H9 (cell line): ENCODE data around the gene RFNG. TPM values are rescaled to one million over a fixed set of nuclear protein-coding genes. Genes with fewer than 3 reads are reported as not detected.

Experiments
- DNase-seq: peaks from one replicate; pipeline ENCODE4 v3.0.0-alpha.2; 2017
- H2AFZ ChIP-seq: one replicate; pipeline ENCODE4 v1.6.1; 2013; ENCODE audit warnings: mild to moderate bottlenecking, low read length, control low read depth, moderate library complexity
- H2AK5ac ChIP-seq: 2 replicates; pipeline ENCODE4 v1.6.1; 2013; ENCODE audit warnings: low read length, control low read depth, mixed read lengths; ENCODE audit not compliant: insufficient read length
- H2BK120ac ChIP-seq: one replicate; pipeline ENCODE4 v1.6.1; 2013; ENCODE audit warnings: low read depth, mild to moderate bottlenecking, low read length, control low read depth, inconsistent platforms; ENCODE audit not compliant: poor library complexity, severe bottlenecking
- H2BK12ac ChIP-seq: 2 replicates; pipeline ENCODE4 v1.6.1; 2013; ENCODE audit warnings: low read length, control low read depth, mixed read lengths, low read depth; ENCODE audit not compliant: insufficient read length
- H2BK15ac ChIP-seq: 2 replicates; pipeline ENCODE4 v1.6.1; 2013; ENCODE audit warnings: low read depth, low read length, control low read depth
- H2BK20ac ChIP-seq: one replicate; pipeline ENCODE4 v1.6.1; 2013; ENCODE audit warnings: low read depth, mild to moderate bottlenecking, low read length, control low read depth, inconsistent platforms; ENCODE audit not compliant: poor library complexity, severe bottlenecking
- H2BK5ac ChIP-seq: 2 replicates; pipeline ENCODE4 v1.6.1; 2013; ENCODE audit warnings: low read length, control low read depth, mixed read lengths; ENCODE audit not compliant: insufficient read length
- H3K14ac ChIP-seq: 2 replicates; pipeline ENCODE4 v1.6.1; 2013; ENCODE audit warnings: low read length, control low read depth; ENCODE audit not compliant: insufficient read depth
- H3K18ac ChIP-seq: 2 replicates; pipeline ENCODE4 v1.6.1; 2013; ENCODE audit warnings: low read depth, mild to moderate bottlenecking, mixed read lengths, low read length, control low read depth; ENCODE audit not compliant: insufficient read length
- H3K23ac ChIP-seq: 2 replicates; pipeline ENCODE4 v1.6.1; 2013; ENCODE audit warnings: low read length, control low read depth, mixed read lengths, low read depth; ENCODE audit not compliant: insufficient read length
- H3K23me2 ChIP-seq: 2 replicates; pipeline ENCODE4 v1.6.1; 2013; ENCODE audit warnings: low read depth, mild to moderate bottlenecking, mixed read lengths, low read length, control low read depth; ENCODE audit not compliant: insufficient read length, poor library complexity, severe bottlenecking
- H3K27ac ChIP-seq: 2 replicates; pipeline ENCODE4 v1.5.1; 2013; ENCODE audit warnings: low read length, control low read depth, mixed read lengths, low read depth; ENCODE audit not compliant: insufficient read length
- H3K27me3 ChIP-seq: 2 replicates; pipeline ENCODE4 v1.6.1; 2013; ENCODE audit warnings: low read length, control low read depth, inconsistent platforms; ENCODE audit not compliant: insufficient read depth
- H3K4ac ChIP-seq: 2 replicates; pipeline ENCODE4 v1.6.1; 2013; ENCODE audit warnings: low read depth, mild to moderate bottlenecking, control low read depth, inconsistent platforms, low read length, moderate library complexity
- H3K4me1 ChIP-seq: 2 replicates; pipeline ENCODE4 v1.6.1; 2013; ENCODE audit warnings: low read length, control low read depth, inconsistent platforms; ENCODE audit not compliant: insufficient read depth
- H3K4me2 ChIP-seq: 2 replicates; pipeline ENCODE4 v1.6.1; 2013; ENCODE audit warnings: low read length, control low read depth, mixed read lengths; ENCODE audit not compliant: insufficient read length, insufficient read depth
- H3K56ac ChIP-seq: 2 replicates; pipeline ENCODE4 v1.6.1; 2013; ENCODE audit warnings: low read depth, mild to moderate bottlenecking, mixed read lengths, low read length, control low read depth; ENCODE audit not compliant: insufficient read length
- H3K79me1 ChIP-seq: 2 replicates; pipeline ENCODE4 v1.6.1; 2013; ENCODE audit warnings: low read depth, mild to moderate bottlenecking, moderate library complexity, low read length, control low read depth, inconsistent platforms; ENCODE audit not compliant: insufficient read depth, poor library complexity, severe bottlenecking
- H3K79me2 ChIP-seq: 2 replicates; pipeline ENCODE4 v1.6.1; 2013; ENCODE audit warnings: low read length, control low read depth, inconsistent platforms; ENCODE audit not compliant: insufficient read depth
- H3K9ac ChIP-seq: 2 replicates; pipeline ENCODE4 v1.6.1; 2013; ENCODE audit warnings: low read length, control low read depth, mixed read lengths; ENCODE audit not compliant: insufficient read length; ENCODE audit errors: extremely low read depth
- H3K9me3 ChIP-seq: one replicate; pipeline ENCODE4 v1.6.1; 2013; ENCODE audit warnings: low read depth, low read length, inconsistent platforms; ENCODE audit not compliant: control insufficient read depth
- H3T11ph ChIP-seq: one replicate; pipeline ENCODE4 v1.6.1; 2013; ENCODE audit warnings: mild to moderate bottlenecking, low read length, control low read depth, inconsistent platforms
- H4K20me1 ChIP-seq: one replicate; pipeline ENCODE4 v1.6.1; 2013; ENCODE audit not compliant: control insufficient read depth, insufficient read length, insufficient read depth
- H4K5ac ChIP-seq: 2 replicates; pipeline ENCODE4 v1.6.1; 2013; ENCODE audit warnings: low read depth, mild to moderate bottlenecking, mixed read lengths, low read length, control low read depth; ENCODE audit not compliant: insufficient read length
- H4K8ac ChIP-seq: replicated peaks from 2 replicates; pipeline ENCODE4 v1.6.1; 2013; ENCODE audit warnings: low read length, control low read depth, mixed read lengths, low read depth; ENCODE audit not compliant: insufficient read length
- H4K91ac ChIP-seq: 2 replicates; pipeline ENCODE4 v1.6.1; 2013; ENCODE audit warnings: low read depth, mild to moderate bottlenecking, moderate library complexity, mixed read lengths, low read length, control low read depth; ENCODE audit not compliant: insufficient read length
- H3K27ac Mint-ChIP-seq, 3 experiments: 2 replicates in 2 of 3; 3 replicates in 1 of 3; pipeline ENCODE4 v1.8.0; 2020 to 2021; ENCODE audit warnings: mixed read lengths in 3 of 3, mild to moderate bottlenecking in 1 of 3, moderate library complexity in 1 of 3
- H3K27me3 Mint-ChIP-seq: 2 replicates; pipeline ENCODE4 v1.8.0; 2021; ENCODE audit warnings: low read depth, mild to moderate bottlenecking, moderate library complexity, mixed read lengths
- H3K36me3 Mint-ChIP-seq, 3 experiments: 2 replicates in 2 of 3; 3 replicates in 1 of 3; pipeline ENCODE4 v1.8.0; 2020 to 2021; ENCODE audit warnings: low read depth in 3 of 3, mixed read lengths in 3 of 3; ENCODE audit not compliant: insufficient read depth in 1 of 3
- H3K4me1 Mint-ChIP-seq, 2 experiments: 2 replicates each; pipeline ENCODE4 v1.8.0; 2020; ENCODE audit warnings: mixed read lengths in 2 of 2
- H3K4me3 Mint-ChIP-seq, 2 experiments: 2 replicates in 1 of 2; 3 replicates in 1 of 2; pipeline ENCODE4 v1.8.0; 2020 to 2021; ENCODE audit warnings: mild to moderate bottlenecking in 2 of 2, mixed read lengths in 2 of 2, moderate library complexity in 1 of 2
- H3K9me3 Mint-ChIP-seq, 2 experiments: 2 replicates in 1 of 2; 3 replicates in 1 of 2; pipeline ENCODE4 v1.8.0; 2020; ENCODE audit warnings: mild to moderate bottlenecking in 2 of 2, mixed read lengths in 2 of 2, moderate library complexity in 1 of 2
- WGBS: extraction: QIAGEN DNeasy Blood & Tissue Kit; methylation state at CpG from one replicate; pipeline ENCODE4 v1.1.7; 2013; ENCODE audit warnings: missing lambda C conversion rate, low lambda C conversion rate, mixed read lengths; ENCODE audit not compliant: insufficient read length; ENCODE audit errors: extremely low coverage; 5-methylcytosine and 5-hydroxymethylcytosine counted together
- total RNA-seq: library from RNA; stranded (reverse); gene quantifications from 2 replicates; pipeline ENCODE4 v1.2.1, GENCODE V29; 2021
- TF ChIP-seq, protein P1 (sequence below): fragments of 200-600 bp; sonication (generic); conservative IDR thresholded peaks from 3 replicates; pipeline ENCODE4 v1.8.0; 2021; ENCODE audit warnings: antibody characterized with exemption, mild to moderate bottlenecking

The RFNG gene
- total RNA-seq, 1 experiment from 2014 or later: 34.0 TPM

DNA sequence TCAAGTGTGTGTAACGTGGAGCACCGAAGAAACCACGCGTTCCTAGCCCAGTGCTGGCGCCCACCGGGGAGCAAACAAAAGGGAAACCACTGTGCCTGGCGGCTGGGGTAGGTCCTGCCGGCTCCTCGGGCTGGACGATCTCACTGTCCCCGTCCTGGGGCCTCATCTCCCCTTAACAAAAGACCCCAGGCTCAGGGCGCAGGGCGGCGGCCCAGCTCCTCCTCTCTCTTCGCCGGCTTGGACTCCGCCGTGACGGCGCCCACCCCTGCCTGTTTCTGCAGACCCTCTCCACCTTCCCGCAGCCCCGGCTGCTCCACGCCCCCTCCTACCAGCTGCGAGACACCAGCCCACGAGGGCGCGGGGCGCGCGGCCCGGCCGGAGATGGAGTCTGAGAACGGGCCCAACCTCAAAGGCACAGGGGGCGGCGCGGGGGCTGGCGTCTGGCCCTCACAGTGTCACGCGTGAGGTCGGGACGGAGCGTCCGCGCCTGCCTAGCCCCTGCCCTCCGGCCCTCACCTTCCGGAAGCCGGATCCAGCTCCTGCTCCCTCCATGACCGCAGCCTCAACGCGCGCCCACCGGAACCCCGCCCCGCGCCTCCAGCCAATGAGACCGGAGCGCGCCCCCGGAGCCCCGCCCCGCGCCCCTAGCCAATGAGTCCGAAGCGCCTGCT lies 29.2 kb downstream of the RFNG start, which contains the start of gene CENPX:
TSS of gene CENPX (minus strand) at position 569 of the 671 bp plus-strand sequence. CDS start at position 552, 17 bp downstream.
- Histone ChIP-seq H3K23me2 (peaks cover 5% of the 10 kb centered on the region), H3K4ac (no peak within 1 kb of the TSS), H4K20me1 (no peaks in the 10 kb centered on the region), H3K18ac (no peak within 1 kb of the TSS), H2AFZ (no peak within 1 kb of the TSS), H3K79me1 (peaks cover 5% of the 10 kb centered on the region), H3T11ph (no peak within 1 kb of the TSS), H3K9ac (peak within 1 kb of the TSS; percentile 39), H4K8ac (no peak within 1 kb of the TSS), H3K4me2 (peak within 1 kb of the TSS; percentile 89), H2BK20ac (no peak within 1 kb of the TSS), H3K56ac (no peak within 1 kb of the TSS), H3K9me3 (no peaks in the 10 kb centered on the region), H4K5ac (no peak within 1 kb of the TSS), H3K27ac (no peak within 1 kb of the TSS), H3K4me1 (no peaks in the 10 kb centered on the region), H2BK5ac (no peak within 1 kb of the TSS), H3K23ac (no peak within 1 kb of the TSS), H3K14ac (peak within 1 kb of the TSS; percentile 67; the same call in 1 of the 2 replicates), H2AK5ac (no peak within 1 kb of the TSS), H3K27me3 (no peaks in the 10 kb centered on the region), H2BK120ac (no peak within 1 kb of the TSS), H2BK12ac (no peak within 1 kb of the TSS), H4K91ac (no peak within 1 kb of the TSS), H2BK15ac (no peak within 1 kb of the TSS), H3K79me2 (no peaks in the 10 kb centered on the region)
- WGBS: no CpG with 5 or more reads among the region's 64 CpGs
- peaks cover 7 to 16% of the 10 kb centered on the region in 2 experiments for H3K4me1 Mint-ChIP-seq
- H3K27ac Mint-ChIP-seq: 0 out of 7 replicates have a peak within 1 kb of the TSS, but pooled peaks of 1 of the 3 experiments have one; percentile 49
- H3K27me3 Mint-ChIP-seq: no peaks in the 10 kb centered on the region; the same call in none of the 2 replicates
- H3K4me3 Mint-ChIP-seq: peak within 1 kb of the TSS; percentile 79 to 88
- H3K9me3 Mint-ChIP-seq: peaks cover 0 to 2% of the 10 kb centered on the region in 2 experiments; a peak in 1 of 5 replicates
- DNase-seq: no peak
- H3K36me3 Mint-ChIP-seq: peaks cover 5 to 12% (median 7%) of the 10 kb centered on the region in 3 experiments; a peak in 5 of 7 replicates
- TF ChIP-seq, protein P1, sequence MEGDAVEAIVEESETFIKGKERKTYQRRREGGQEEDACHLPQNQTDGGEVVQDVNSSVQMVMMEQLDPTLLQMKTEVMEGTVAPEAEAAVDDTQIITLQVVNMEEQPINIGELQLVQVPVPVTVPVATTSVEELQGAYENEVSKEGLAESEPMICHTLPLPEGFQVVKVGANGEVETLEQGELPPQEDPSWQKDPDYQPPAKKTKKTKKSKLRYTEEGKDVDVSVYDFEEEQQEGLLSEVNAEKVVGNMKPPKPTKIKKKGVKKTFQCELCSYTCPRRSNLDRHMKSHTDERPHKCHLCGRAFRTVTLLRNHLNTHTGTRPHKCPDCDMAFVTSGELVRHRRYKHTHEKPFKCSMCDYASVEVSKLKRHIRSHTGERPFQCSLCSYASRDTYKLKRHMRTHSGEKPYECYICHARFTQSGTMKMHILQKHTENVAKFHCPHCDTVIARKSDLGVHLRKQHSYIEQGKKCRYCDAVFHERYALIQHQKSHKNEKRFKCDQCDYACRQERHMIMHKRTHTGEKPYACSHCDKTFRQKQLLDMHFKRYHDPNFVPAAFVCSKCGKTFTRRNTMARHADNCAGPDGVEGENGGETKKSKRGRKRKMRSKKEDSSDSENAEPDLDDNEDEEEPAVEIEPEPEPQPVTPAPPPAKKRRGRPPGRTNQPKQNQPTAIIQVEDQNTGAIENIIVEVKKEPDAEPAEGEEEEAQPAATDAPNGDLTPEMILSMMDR: no peak
